GM23338 (cell line): ENCODE measurements around the gene PMIS2. TPM values are rescaled to one million over a fixed set of nuclear protein-coding genes. Genes with fewer than 3 reads are reported as not detected.

Experiments used
- ATAC-seq: fragments of 200-7000 bp; cut with Tn5 transposase; 3 replicates; pipeline ENCODE4 v1.9.1; 2020
- DNase-seq: peaks from one replicate; pipeline ENCODE4 v3.0.0-alpha.2; 2015; ENCODE audit warnings: low spot score
- H2AFZ ChIP-seq: fragments of 200-600 bp; sonication (generic); 2 replicates; pipeline ENCODE4 v1.8.0; 2016; ENCODE audit warnings: antibody characterized with exemption, mild to moderate bottlenecking, moderate library complexity
- H3F3A ChIP-seq: fragments of 200-600 bp; sonication (generic); replicated peaks from 2 replicates; pipeline ENCODE4 v1.8.0; 2017; ENCODE audit warnings: antibody characterized with exemption, mixed run types, low read depth
- H3K27ac ChIP-seq: fragments of 200-600 bp; sonication (generic); 2 replicates; pipeline ENCODE4 v1.6.1; 2016; ENCODE audit warnings: low read depth
- H3K27me3 ChIP-seq: fragments of 200-600 bp; sonication (generic); 2 replicates; pipeline ENCODE4 v1.8.0; 2016; ENCODE audit warnings: mild to moderate bottlenecking, mixed run types, moderate library complexity; ENCODE audit not compliant: insufficient read depth
- H3K36me3 ChIP-seq: fragments of 200-600 bp; sonication (generic); 2 replicates; pipeline ENCODE4 v1.8.0; 2016; ENCODE audit warnings: mild to moderate bottlenecking; ENCODE audit not compliant: insufficient read depth
- H3K4me1 ChIP-seq: fragments of 200-600 bp; sonication (generic); 2 replicates; pipeline ENCODE4 v1.8.0; 2016; ENCODE audit warnings: mild to moderate bottlenecking, moderate library complexity; ENCODE audit not compliant: insufficient read depth
- H3K4me2 ChIP-seq: fragments of 200-600 bp; sonication (generic); 2 replicates; pipeline ENCODE4 v1.7.1; 2017; ENCODE audit warnings: mixed run types
- H3K4me3 ChIP-seq: fragments of 200-600 bp; sonication (generic); 2 replicates; pipeline ENCODE4 v1.6.1; 2016; ENCODE audit warnings: mixed run types
- H3K79me2 ChIP-seq: fragments of 200-600 bp; sonication (generic); replicated peaks from 2 replicates; pipeline ENCODE4 v1.8.0; 2017; ENCODE audit warnings: mild to moderate bottlenecking; ENCODE audit not compliant: insufficient read depth
- H3K9me2 ChIP-seq: fragments of 200-600 bp; sonication (generic); 2 replicates; pipeline ENCODE4 v1.8.0; 2017; ENCODE audit not compliant: insufficient read depth
- H4K20me1 ChIP-seq: fragments of 200-600 bp; sonication (generic); replicated peaks from 2 replicates; pipeline ENCODE4 v1.8.0; 2017; ENCODE audit warnings: mild to moderate bottlenecking; ENCODE audit not compliant: insufficient read depth
- H3K27ac Mint-ChIP-seq: 2 replicates; pipeline ENCODE4 v1.8.0; 2020; ENCODE audit warnings: inconsistent platforms, mild to moderate bottlenecking, moderate library complexity, mixed read lengths
- H3K27me3 Mint-ChIP-seq: 3 replicates; pipeline ENCODE4 v1.8.0; 2022; ENCODE audit warnings: low read depth, mild to moderate bottlenecking, moderate library complexity, mixed read lengths, inconsistent platforms; ENCODE audit not compliant: insufficient read depth, poor library complexity
- H3K36me3 Mint-ChIP-seq: 3 replicates; pipeline ENCODE4 v1.8.0; 2021; ENCODE audit warnings: low read depth, mild to moderate bottlenecking, inconsistent platforms, moderate library complexity, mixed read lengths
- H3K4me1 Mint-ChIP-seq: 3 replicates; pipeline ENCODE4 v1.8.0; 2020; ENCODE audit warnings: mild to moderate bottlenecking, inconsistent platforms, mixed read lengths
- H3K4me3 Mint-ChIP-seq: 3 replicates; pipeline ENCODE4 v1.8.0; 2021; ENCODE audit warnings: moderate library complexity, mild to moderate bottlenecking, inconsistent platforms, mixed read lengths
- H3K9me3 Mint-ChIP-seq: 3 replicates; pipeline ENCODE4 v1.8.0; 2020; ENCODE audit warnings: moderate library complexity, mild to moderate bottlenecking, inconsistent platforms, mixed read lengths
- CREB1 ChIP-seq: fragments of 250-450 bp; sonication (Bioruptor Pico); IDR thresholded peaks from 2 replicates; pipeline ENCODE4 v1.5.0; 2020; ENCODE audit warnings: low read depth, mild to moderate bottlenecking, moderate library complexity
- CTCF ChIP-seq, 2 experiments: fragments of 200-600 bp in 1 of 2; sonication (generic) in 1 of 2; conservative IDR thresholded peaks; 2 replicates each; pipeline versions ENCODE4 v1.5.1 to v1.6.1; 2016 to 2017; ENCODE audit warnings: antibody characterized with exemption in 2 of 2, low read depth in 2 of 2, mild to moderate bottlenecking in 2 of 2, moderate library complexity in 1 of 2
- EZH2 ChIP-seq: fragments of 200-600 bp; sonication (generic); IDR thresholded peaks from one replicate; pipeline ENCODE4 v1.8.0; 2017; ENCODE audit warnings: antibody characterized with exemption, mild to moderate bottlenecking, low read depth; ENCODE audit not compliant: unreplicated experiment
- JUNB ChIP-seq: IDR thresholded peaks from one replicate; pipeline ENCODE4 v1.6.1; 2016; ENCODE audit warnings: antibody characterized with exemption; ENCODE audit not compliant: unreplicated experiment
- ZNF462 ChIP-seq: fragments of 250-450 bp; sonication (Bioruptor Pico); IDR thresholded peaks from 2 replicates; pipeline ENCODE4 v1.5.0; 2020; ENCODE audit warnings: mild to moderate bottlenecking, moderate library complexity
- polyA plus RNA-seq: library from polyadenylated mRNA; unstranded; fragments of >200 nt; fragmentation: Nextera tagmentation; extraction: Ambion mirVana; gene quantifications from 2 replicates; pipeline ENCODE4 v1.2.1, GENCODE V29; 2016
- total RNA-seq: library from RNA; depleted of rRNA; stranded (reverse); fragments of >200 nt; shearing (Covaris generic); gene quantifications from 2 replicates; pipeline ENCODE4 v1.2.3, GENCODE V29; 2014

The PMIS2 gene
- total and polyA plus RNA-seq, 2 experiments from 2014 or later: not detected

GRCh38 chr19:35629332-35629633, 43.3 kb downstream of the PMIS2 start:
- TF ChIP-seq JUNB (no peak), CREB1 (no peak), CTCF (conservative IDR thresholded peaks at IDR 0.05; ENCODE audit: low read depth in 2 of 2) (no peak), ZNF462 (no peak), EZH2 (no peak)
- H4K20me1 ChIP-seq: no peaks in the 10 kb centered on the region
- 0 out of 2 replicates have a peak, but pooled peaks cover 4% of the 10 kb centered on the region for H3K36me3 ChIP-seq
- H2AFZ ChIP-seq: peak overlapping the region; percentile 50; the same call in 1 of the 2 replicates
- H3K27ac ChIP-seq: no peak overlapping the region; the same call in 1 of the 2 replicates
- Mint-ChIP-seq H3K27me3 (peaks cover 4% of the 10 kb centered on the region), H3K9me3 (no peaks in the 10 kb centered on the region), H3K27ac (no peak overlapping the region; the same call in 1 of the 2 replicates), H3K4me3 (peak overlapping the region; percentile 98), H3K4me1 (peaks cover 6% of the 10 kb centered on the region; the same call in 1 of the 3 replicates), H3K36me3 (peaks cover 35% of the 10 kb centered on the region)
- peaks cover 8% of the 10 kb centered on the region for H3K4me1 ChIP-seq
- ATAC-seq (no peak), DNase-seq (no peak)
- H3K4me3 ChIP-seq: peak overlapping the region; percentile 77
- H3K79me2 ChIP-seq: peaks cover 11% of the 10 kb centered on the region
- no peaks in the 10 kb centered on the region for H3K27me3 ChIP-seq
- peak overlapping the region; percentile 82 for H3K4me2 ChIP-seq
- no peaks in the 10 kb centered on the region for H3K9me2 ChIP-seq
- 0 out of 2 replicates have a peak, but pooled peaks cover 2% of the 10 kb centered on the region for H3F3A ChIP-seq
